ENCODE results near the gene ZNF438.

Gene ZNF438

GRCh38 chr10:30999070-30999712, 32.5 kb downstream of the ZNF438 start:
- H3K27me3 ChIP-seq (ENCODE audit: insufficient read depth, low read depth, severe bottlenecking) = no peaks in the 10 kb centered on the region
- H3K36me3 ChIP-seq = no peaks in the 10 kb centered on the region
- no peak overlapping the region for H3K4me3 ChIP-seq (ENCODE audit: low read depth, low read length)
- H3K9me3 ChIP-seq (ENCODE audit: severe bottlenecking) = no peaks in the 10 kb centered on the region
- no peak for TF ChIP-seq CTCF (IDR thresholded peaks at IDR 0.05; ENCODE audit: low read depth, low read length)
- no peak for DNase-seq
- no peak overlapping the region for H3K27ac ChIP-seq

- H3K9me3 ChIP-seq (ENCODE audit: severe bottlenecking) = no peaks in the 10 kb centered on the region
- no peaks in the 10 kb centered on the region for H3K27me3 ChIP-seq (ENCODE audit: insufficient read depth, low read depth, severe bottlenecking)
- DNase-seq = no peak
- no peak overlapping the region for H3K27ac ChIP-seq
- H3K4me3 ChIP-seq (ENCODE audit: low read depth, low read length) = no peak overlapping the region
- H3K36me3 ChIP-seq = no peaks in the 10 kb centered on the region
- no peak for TF ChIP-seq CTCF (IDR thresholded peaks at IDR 0.05; ENCODE audit: low read depth, low read length)
These were observed 34.0 kb downstream of the ZNF438 start for GRCh38 chr10:30997536-30998235.

GRCh38 chr10:30996481-30997005, 35.1 kb downstream of the ZNF438 start:
- Histone ChIP-seq H3K27me3 (ENCODE audit: insufficient read depth, low read depth, severe bottlenecking) (no peaks in the 10 kb centered on the region), H3K4me3 (ENCODE audit: low read depth, low read length) (no peak overlapping the region), H3K36me3 (no peaks in the 10 kb centered on the region), H3K9me3 (ENCODE audit: severe bottlenecking) (no peaks in the 10 kb centered on the region), H3K27ac (no peak overlapping the region)
- no peak for TF ChIP-seq CTCF (IDR thresholded peaks at IDR 0.05; ENCODE audit: low read depth, low read length)
- DNase-seq = no peak

GRCh38 chr10:30995081-30995770, 36.4 kb downstream of the ZNF438 start:
- DNase-seq = no peak

GRCh38 chr10:30993155-30993554, 38.5 kb downstream of the ZNF438 start:
- Histone ChIP-seq H3K4me3 (ENCODE audit: low read depth, low read length) (no peak overlapping the region), H3K36me3 (no peaks in the 10 kb centered on the region), H3K27ac (no peak overlapping the region), H3K9me3 (ENCODE audit: severe bottlenecking) (no peaks in the 10 kb centered on the region), H3K27me3 (ENCODE audit: insufficient read depth, low read depth, severe bottlenecking) (no peaks in the 10 kb centered on the region)
- no peak for DNase-seq
- TF ChIP-seq CTCF (IDR thresholded peaks at IDR 0.05; ENCODE audit: low read depth, low read length) = no peak

More at GRCh38 chr10:30995081-30995770, 36.4 kb downstream of the ZNF438 start:
- no peak for TF ChIP-seq CTCF (IDR thresholded peaks at IDR 0.05; ENCODE audit: low read depth, low read length)
- Histone ChIP-seq H3K27ac (no peak overlapping the region), H3K9me3 (ENCODE audit: severe bottlenecking) (no peaks in the 10 kb centered on the region), H3K27me3 (ENCODE audit: insufficient read depth, low read depth, severe bottlenecking) (no peaks in the 10 kb centered on the region), H3K4me3 (ENCODE audit: low read depth, low read length) (no peak overlapping the region), H3K36me3 (no peaks in the 10 kb centered on the region)
